Left lung (tissue), 10 donors: ENCODE data around the gene DISP2. TPM values are rescaled to one million over a fixed set of nuclear protein-coding genes. Genes with fewer than 3 reads are reported as not detected.

Experiments used
- ATAC-seq: fragments of 200-7000 bp; cut with Tn5 transposase; one replicate; pipeline ENCODE4 v1.9.1; 2020; ENCODE audit warnings: moderate library complexity
- DNase-seq, 4 donors: peaks; one replicate each; pipeline ENCODE4 v3.0.0-alpha.2; 2013 to 2020
- H3K27ac ChIP-seq, 2 donors: fragments of 200-600 bp; sonication (generic) in 1 of 2; one replicate each; pipeline versions ENCODE4 v1.5.0 to v1.8.0; 2020 to 2021
- H3K27me3 ChIP-seq, 2 donors: fragments of 200-600 bp; sonication (generic) in 1 of 2; one replicate each; pipeline versions ENCODE4 v1.5.0 to v1.8.0; 2020 to 2021
- H3K36me3 ChIP-seq, 2 donors: fragments of 200-600 bp; sonication (generic) in 1 of 2; one replicate each; pipeline versions ENCODE4 v1.5.0 to v1.8.0; 2020 to 2021
- H3K4me1 ChIP-seq, 2 donors: fragments of 200-600 bp; one replicate each; pipeline ENCODE4 v1.8.0; 2021
- H3K4me3 ChIP-seq, 2 donors: fragments of 200-600 bp; sonication (generic) in 1 of 2; one replicate each; pipeline versions ENCODE4 v1.5.0 to v1.8.0; 2020 to 2021; ENCODE audit warnings: mild to moderate bottlenecking in 1 of 2
- H3K9me3 ChIP-seq, 2 donors: fragments of 200-600 bp; sonication (generic) in 1 of 2; one replicate each; pipeline versions ENCODE4 v1.5.0 to v1.8.0; 2020 to 2021
- intact Hi-C, 2 donors: fragments of 100-400 bp; cut with DNase I; formaldehyde crosslinking; loops; one replicate each; pipeline versions ENCODE4 v1.11.2 to v1.14.2; 2022
- polyA plus RNA-seq, 6 donors: library from polyadenylated mRNA; unstranded; fragments of 120-200 nt; gene quantifications; one replicate each; pipeline ENCODE4 v1.2.1, GENCODE V29; 2013; ENCODE audit not compliant: insufficient read length in 6 of 6
- total RNA-seq, 2 donors: library from RNA; stranded (reverse); fragmentation: NEBNext Ultra II Directional; extraction: Animal tissue kit (Norgen Biotek cat#: 25700); gene quantifications; one replicate each; pipeline ENCODE4 v1.2.1, GENCODE V29; 2021
- TF ChIP-seq, protein P1 (sequence below), 2 donors: fragments of 200-600 bp; sonication (generic) in 1 of 2; IDR thresholded peaks; one replicate each; pipeline versions ENCODE4 v1.5.0 to v1.8.0; 2021; ENCODE audit warnings: antibody characterized with exemption in 2 of 2
- donor health status: DM: no; HTN: yes; CAD: no.
- donor health status: DM: no; HTN: no; CAD: no.

Gene DISP2
- total and polyA plus RNA-seq, 8 donors = 0.61 to 3.1 (median 1.6) TPM

DNA sequence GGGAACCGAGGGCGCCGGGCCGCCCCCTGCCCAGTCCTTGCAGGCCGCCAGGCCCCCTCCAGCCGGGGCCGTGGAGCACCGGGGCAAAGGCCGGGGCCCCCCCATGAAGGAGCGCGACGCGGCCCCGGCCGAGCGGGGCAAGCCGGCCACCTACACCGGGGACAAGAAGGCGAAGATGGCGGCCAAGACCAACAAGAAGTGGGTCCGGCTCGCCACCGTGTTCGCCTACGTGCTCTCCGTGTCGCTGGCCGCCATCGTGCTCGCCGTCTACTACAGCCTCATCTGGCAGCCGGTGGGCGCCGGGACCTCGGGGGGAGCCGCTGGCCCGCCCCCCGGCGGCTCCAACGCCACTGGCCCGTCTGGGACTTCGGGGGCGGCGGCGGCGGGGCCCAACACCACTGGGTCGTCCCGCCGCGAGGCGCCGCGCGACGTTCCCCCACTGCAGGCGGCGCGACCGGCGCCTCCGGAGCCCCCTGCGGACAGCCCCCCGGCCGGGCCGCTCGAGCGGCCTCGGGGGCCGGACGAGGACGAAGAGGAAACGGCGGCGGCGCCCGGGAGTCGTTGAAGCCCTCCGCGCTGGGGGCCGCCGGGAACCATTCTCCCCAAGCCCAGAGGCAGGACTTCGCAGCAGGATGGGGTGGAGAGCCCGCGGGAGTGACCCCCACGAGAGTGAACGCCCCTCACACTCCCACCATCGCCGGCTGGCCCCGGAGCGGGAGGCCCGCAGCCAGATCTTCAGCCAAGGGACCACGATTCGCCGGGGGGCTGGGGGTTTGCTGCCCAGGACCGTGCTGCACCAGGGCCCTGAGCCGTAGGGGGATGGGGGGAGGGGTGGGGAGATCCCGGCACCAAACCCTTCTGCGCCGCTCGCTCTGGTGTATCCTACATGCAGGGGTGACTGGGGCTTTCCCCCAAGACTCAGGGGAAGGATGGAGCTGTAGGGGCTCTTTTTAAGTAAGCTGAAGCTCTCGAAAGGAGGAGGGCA lies 33.8 kb upstream of the DISP2 start:
- DNase-seq (peak in 1 of 4 donors; percentile 87), ATAC-seq (peak; percentile 9)
- Histone ChIP-seq H3K27me3 (no peaks in the 10 kb centered on the region), H3K4me1 (peaks cover 15 to 67% of the 10 kb centered on the region in 2 donors), H3K36me3 (peaks cover 0 to 8% of the 10 kb centered on the region in 2 donors), H3K9me3 (no peaks in the 10 kb centered on the region), H3K27ac (peak overlapping the region; percentile 77 to 80), H3K4me3 (peak overlapping the region; percentile 67 to 86)
- TF ChIP-seq, protein P1, sequence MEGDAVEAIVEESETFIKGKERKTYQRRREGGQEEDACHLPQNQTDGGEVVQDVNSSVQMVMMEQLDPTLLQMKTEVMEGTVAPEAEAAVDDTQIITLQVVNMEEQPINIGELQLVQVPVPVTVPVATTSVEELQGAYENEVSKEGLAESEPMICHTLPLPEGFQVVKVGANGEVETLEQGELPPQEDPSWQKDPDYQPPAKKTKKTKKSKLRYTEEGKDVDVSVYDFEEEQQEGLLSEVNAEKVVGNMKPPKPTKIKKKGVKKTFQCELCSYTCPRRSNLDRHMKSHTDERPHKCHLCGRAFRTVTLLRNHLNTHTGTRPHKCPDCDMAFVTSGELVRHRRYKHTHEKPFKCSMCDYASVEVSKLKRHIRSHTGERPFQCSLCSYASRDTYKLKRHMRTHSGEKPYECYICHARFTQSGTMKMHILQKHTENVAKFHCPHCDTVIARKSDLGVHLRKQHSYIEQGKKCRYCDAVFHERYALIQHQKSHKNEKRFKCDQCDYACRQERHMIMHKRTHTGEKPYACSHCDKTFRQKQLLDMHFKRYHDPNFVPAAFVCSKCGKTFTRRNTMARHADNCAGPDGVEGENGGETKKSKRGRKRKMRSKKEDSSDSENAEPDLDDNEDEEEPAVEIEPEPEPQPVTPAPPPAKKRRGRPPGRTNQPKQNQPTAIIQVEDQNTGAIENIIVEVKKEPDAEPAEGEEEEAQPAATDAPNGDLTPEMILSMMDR (IDR thresholded peaks at IDR 0.05) = no peak
- intact Hi-C loops = no loop called here

DNA sequence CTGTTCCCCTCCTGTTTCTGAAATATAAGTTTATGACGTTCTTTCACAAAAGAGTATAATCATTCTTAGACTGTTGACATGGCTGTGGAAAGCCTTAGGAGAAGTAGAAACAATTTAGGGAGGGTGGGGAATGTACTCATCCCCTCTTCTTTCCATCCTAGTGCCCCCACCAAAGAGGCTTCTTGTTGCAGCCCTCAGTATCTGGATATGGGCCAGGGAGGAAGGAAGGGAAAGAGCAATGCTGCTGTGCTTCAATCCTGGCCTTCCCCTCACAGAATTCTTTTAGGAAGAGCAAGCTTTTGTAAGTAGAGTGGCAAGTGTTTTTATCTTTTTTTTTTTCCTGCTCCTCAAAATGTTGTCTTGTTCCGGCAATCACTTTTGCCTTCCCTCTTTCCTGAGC lies 32.8 kb upstream of the DISP2 start:
- H3K27me3 ChIP-seq = no peaks in the 10 kb centered on the region
- H3K9me3 ChIP-seq = no peaks in the 10 kb centered on the region
- H3K4me1 ChIP-seq = peaks cover 19 to 74% of the 10 kb centered on the region in 2 donors
- H3K27ac ChIP-seq = peak overlapping the region in 1 of 2 donors; percentile 21
- TF ChIP-seq, protein P1 (IDR thresholded peaks at IDR 0.05) = no peak
- peak overlapping the region; percentile 67 to 86 for H3K4me3 ChIP-seq
- peaks cover 0 to 8% of the 10 kb centered on the region in 2 donors for H3K36me3 ChIP-seq
- ATAC-seq (no peak), DNase-seq (no peak)
- intact Hi-C loops = no loop called here

- TF ChIP-seq, protein P1 (IDR thresholded peaks at IDR 0.05) = no peak
- peaks cover 23 to 77% of the 10 kb centered on the region in 2 donors for H3K4me1 ChIP-seq
- ATAC-seq = no peak
- H3K9me3 ChIP-seq = no peaks in the 10 kb centered on the region
- no peaks in the 10 kb centered on the region for H3K27me3 ChIP-seq
- no peak for DNase-seq
- H3K27ac ChIP-seq = peak overlapping the region in 1 of 2 donors; percentile 21
- peaks cover 0 to 8% of the 10 kb centered on the region in 2 donors for H3K36me3 ChIP-seq
- H3K4me3 ChIP-seq = peak overlapping the region in 1 of 2 donors; percentile 86
- intact Hi-C loops = no loop called here
These were observed 32.3 kb upstream of the DISP2 start for GRCh38 chr15:40325700-40326099.

DNA sequence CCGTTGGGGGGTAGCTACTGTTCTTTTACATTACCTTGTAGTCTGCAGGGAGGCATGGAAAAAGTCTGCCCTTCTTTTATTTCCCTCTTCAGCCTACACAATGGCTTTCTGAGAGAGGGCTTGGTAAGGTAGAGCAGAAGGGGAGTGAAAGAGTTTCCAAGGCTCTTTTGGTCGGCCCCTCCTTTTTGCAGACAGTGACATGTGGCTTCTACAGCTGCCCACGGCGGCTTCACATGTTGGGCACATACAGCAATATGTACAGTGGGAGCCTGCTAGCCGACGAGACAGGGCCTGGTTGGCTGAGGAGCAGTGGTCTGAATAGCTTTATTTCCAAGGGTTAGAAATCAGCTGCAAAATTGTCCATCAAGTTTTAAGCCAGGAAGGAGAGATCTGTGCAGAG lies 30.6 kb upstream of the DISP2 start:
- intact Hi-C loops = no loop called here
- ATAC-seq (no peak), DNase-seq (peak in 1 of 4 donors; percentile 26)
- TF ChIP-seq, protein P1 (IDR thresholded peaks at IDR 0.05) = no peak
- Histone ChIP-seq H3K9me3 (no peaks in the 10 kb centered on the region), H3K4me1 (peaks cover 26 to 88% of the 10 kb centered on the region in 2 donors), H3K36me3 (peaks cover 0 to 8% of the 10 kb centered on the region in 2 donors), H3K4me3 (no peak overlapping the region), H3K27ac (no peak overlapping the region), H3K27me3 (no peaks in the 10 kb centered on the region)

DNA sequence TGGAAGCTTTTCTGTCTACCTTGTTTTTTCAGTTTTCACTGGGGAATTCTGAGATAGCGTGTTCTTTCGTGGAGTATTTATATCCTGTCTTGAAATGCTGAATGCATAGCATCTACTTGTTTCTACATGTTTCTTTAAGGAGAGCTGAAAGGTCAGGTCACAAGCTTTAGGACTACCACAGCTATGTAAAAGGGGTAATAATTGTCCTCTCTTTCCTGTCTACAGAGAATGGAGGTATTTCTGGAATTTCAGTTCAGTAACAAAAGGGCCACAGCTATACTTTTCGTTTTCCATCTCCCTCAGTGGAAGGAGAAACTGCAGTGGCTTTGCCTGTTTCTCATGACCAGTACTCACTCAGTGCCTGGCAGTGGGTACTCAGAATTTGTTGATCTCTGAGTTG lies 29.8 kb upstream of the DISP2 start:
- Histone ChIP-seq H3K4me1 (peaks cover 26 to 89% of the 10 kb centered on the region in 2 donors), H3K27ac (no peak overlapping the region), H3K36me3 (peaks cover 0 to 8% of the 10 kb centered on the region in 2 donors), H3K9me3 (no peaks in the 10 kb centered on the region), H3K27me3 (no peaks in the 10 kb centered on the region), H3K4me3 (no peak overlapping the region)
- DNase-seq = no peak
- intact Hi-C loops = no loop called here
- no peak for ATAC-seq
- TF ChIP-seq, protein P1 (IDR thresholded peaks at IDR 0.05) = no peak
